DMS79 (cell line): ENCODE measurements around the gene TBC1D32.
"Not testable (repeated sequence)": the region's sequence is repeated elsewhere in the genome, so short reads cannot be mapped to it uniquely, and the experiment has no call there.

Experiments
- DNase-seq: peaks from one replicate; lab custom pipeline; 2025; lab: John Stamatoyannopoulos, UW

TBC1D32 gene, protein sequence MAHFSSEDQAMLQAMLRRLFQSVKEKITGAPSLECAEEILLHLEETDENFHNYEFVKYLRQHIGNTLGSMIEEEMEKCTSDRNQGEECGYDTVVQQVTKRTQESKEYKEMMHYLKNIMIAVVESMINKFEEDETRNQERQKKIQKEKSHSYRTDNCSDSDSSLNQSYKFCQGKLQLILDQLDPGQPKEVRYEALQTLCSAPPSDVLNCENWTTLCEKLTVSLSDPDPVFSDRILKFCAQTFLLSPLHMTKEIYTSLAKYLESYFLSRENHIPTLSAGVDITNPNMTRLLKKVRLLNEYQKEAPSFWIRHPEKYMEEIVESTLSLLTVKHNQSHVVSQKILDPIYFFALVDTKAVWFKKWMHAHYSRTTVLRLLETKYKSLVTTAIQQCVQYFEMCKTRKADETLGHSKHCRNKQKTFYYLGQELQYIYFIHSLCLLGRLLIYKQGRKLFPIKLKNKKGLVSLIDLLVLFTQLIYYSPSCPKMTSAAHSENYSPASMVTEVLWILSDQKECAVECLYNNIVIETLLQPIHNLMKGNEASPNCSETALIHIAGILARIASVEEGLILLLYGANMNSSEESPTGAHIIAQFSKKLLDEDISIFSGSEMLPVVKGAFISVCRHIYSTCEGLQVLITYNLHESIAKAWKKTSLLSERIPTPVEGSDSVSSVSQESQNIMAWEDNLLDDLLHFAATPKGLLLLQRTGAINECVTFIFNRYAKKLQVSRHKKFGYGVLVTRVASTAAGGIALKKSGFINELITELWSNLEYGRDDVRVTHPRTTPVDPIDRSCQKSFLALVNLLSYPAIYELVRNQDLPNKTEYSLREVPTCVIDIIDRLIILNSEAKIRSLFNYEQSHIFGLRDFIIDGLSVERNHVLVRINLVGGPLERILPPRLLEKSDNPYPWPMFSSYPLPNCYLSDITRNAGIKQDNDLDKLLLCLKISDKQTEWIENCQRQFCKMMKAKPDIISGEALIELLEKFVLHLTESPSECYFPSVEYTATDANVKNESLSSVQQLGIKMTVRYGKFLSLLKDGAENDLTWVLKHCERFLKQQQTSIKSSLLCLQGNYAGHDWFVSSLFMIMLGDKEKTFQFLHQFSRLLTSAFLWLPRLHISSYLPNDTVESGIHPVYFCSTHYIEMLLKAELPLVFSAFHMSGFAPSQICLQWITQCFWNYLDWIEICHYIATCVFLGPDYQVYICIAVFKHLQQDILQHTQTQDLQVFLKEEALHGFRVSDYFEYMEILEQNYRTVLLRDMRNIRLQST

DNA sequence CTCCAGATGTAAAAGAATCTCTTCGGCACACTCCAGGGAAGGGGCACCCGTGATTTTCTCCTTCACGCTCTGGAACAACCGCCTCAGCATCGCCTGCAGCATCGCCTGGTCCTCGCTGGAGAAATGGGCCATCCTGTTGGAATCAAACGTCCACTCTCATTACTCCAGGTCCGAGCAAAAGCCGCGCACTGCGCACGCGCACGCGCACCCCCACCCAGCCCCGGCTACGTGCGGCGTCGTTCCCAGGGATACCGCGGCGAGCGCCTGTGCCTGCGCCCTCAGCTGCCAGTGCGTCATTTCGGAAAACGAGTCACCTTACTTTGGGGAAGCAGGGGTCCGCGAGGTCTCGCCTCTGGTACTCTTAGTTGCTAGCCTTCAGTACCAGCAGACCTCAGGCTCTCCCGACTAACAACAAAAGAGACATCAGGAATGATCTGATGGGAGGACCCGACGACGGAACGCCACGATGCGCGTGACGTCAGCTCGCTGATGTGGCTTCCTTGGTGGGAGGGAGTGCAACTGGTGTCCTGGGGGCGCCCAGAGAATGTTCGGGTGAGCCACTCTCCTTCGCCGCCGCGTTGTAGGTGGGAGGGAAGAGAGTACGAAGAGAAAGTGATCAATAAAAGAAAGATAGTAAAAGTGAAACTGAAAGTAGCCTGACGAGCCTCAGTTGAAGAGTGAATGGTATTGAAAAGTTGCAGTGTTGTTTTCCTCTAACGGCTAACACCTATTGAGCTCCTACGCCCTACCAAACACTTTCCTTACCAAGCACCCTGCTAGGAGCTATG is at the start of gene TBC1D32:
TSS of gene TBC1D32 (minus strand) at position 182 of the 788 bp plus-strand sequence. CDS start at position 132, 50 bp downstream.
- DNase-seq = peak; percentile 90

DNA sequence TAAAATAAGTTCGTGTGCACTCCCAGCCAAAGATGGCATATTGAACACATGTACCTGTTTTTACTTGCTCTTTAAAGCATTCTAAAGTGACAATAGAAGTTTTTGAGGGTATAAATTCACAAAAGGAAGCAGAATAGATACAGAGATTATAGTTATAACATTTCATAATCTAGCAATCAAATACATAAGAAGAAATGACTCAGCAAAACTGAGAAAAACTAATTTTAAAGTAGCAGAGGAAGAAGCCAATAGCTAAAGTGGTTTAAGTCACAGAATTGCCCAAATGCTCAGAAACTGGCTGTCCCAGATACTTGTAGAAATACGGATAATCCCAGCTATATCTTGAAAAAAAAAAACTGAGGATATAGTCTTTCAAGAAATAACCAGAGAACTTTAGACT is 49.2 kb upstream of the TBC1D32 start:
- no peak for DNase-seq

DNA sequence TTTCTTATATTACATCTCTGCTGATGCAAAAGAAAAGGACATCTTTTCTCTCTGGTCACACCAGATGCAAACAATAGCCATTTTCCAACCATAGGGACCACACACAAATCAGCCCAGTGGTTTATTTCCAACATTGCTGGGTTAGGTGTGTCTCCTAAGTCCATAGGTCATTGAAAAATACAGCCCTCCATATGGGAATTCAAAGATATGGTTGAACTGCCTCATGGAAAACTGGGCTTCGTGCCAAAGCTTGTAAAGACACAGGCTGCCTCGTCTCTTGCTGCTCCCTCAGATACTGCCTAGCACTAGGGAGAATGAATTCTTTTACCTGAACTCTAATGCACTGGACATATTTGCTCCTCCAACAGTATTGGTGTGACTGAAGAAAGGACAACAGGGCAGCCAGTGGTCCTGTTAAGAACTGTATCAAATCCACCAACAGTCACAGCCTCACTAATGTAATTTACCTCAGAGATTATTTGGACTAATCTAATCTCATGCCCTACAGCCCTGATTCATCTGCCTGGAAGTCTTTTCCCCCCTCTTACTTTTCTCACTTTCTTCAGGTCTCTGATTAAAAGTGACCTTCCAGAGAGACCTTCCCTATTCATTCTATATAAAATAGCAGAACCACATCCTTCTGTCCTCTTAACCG is 48.3 kb upstream of the TBC1D32 start:
- no peak for DNase-seq

DNA sequence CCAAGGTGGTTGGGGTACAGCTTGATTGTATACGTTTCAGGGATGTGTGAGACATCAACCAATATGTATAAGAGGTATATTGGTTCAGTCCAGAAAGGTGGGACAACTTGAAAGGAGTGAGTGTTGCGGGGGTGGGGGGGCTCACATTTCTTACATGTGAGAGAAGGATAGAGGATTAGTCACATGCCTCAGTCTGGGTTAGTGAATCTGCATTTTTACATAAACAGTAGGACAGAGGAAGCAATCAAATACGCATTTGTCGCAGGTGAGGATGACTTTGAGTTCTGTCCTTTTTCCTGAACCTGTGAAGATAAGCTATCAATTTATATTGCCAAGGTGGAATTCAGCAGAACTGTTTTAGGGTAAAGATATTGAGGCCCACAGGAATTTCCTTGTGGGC is 42.1 kb upstream of the TBC1D32 start:
- no peak for DNase-seq

DNA sequence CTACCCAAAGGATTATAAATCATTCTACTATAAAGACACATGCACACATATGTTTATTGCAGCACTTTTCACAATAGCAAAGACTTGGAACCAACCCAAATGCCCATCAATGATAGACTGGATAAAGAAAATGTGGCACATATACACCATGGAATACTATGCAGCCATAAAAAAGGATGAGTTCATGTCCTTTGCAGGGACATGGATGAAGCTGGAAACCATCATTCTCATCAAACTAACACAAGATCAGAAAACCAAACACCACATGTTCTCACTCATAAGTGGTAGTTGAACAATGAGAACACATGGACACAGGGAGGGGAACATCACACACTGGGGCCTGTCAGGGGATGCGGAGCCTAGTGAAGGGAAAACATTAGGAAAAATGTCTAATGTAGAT is 39.9 kb upstream of the TBC1D32 start:
- not testable (repeated sequence) for DNase-seq

DNA sequence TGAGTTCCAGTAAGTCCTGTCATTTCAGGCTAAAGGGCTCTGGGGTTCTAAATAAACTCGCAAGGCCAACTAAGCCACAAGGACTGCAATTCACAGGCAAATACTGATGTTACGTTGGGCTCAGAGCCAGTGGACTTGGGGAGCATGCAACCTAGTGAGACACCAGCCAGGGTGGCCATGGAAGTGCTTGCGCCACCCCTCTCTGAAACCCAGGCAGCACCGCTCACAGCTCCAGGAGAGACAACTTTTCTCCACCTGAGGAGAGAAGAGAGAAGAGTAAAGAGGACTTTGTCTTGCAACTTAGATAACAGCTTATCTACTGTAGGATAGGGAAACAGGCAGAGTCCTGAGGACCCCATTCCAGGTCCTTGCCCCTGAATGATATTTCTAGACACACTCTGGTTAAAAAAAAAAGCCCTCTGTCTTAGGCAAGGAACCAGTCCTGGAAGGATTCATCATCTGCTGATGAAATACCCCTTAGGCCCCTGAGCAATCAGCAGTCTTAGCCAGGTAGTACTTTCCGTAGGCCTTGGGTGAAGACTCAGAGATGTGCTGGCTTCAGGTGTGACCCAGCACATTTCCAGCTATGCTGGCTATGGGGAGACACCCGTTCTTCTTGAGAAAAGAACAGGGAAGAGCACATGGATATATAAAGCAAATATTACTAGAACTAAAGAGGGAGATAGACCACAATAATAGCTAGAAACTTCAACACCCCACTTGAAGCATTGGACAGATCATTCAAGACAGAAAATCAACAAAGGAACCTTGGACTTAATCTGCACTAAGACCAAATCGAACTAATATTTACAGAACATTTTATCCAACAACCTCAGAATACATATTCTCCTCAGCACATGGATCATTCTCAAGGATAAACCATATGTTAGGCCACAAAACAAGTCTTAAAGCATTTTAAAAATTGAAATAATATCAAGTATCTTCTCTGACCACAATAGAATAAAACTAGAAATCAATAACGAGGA is 31.5 kb upstream of the TBC1D32 start:
- DNase-seq = no peak

DNA sequence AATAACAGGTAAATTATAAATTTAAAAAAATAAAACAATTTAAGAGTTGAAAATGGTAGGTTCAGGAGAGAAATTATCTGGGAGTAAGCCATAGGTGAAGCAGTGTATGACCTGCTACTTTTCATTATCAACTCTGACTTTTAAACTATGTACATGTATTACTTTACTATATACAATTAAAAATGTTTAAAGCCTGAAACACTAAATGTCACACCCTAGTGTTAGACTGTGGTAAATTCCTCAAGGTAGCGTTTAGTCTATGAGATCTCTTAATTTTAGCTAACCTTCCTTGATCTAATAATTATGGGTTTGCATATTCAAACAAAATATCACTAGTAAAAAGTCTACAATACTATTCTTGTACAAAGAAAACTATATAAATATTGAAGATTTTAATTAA is 22.3 kb upstream of the TBC1D32 start:
- DNase-seq = no peak

DNA sequence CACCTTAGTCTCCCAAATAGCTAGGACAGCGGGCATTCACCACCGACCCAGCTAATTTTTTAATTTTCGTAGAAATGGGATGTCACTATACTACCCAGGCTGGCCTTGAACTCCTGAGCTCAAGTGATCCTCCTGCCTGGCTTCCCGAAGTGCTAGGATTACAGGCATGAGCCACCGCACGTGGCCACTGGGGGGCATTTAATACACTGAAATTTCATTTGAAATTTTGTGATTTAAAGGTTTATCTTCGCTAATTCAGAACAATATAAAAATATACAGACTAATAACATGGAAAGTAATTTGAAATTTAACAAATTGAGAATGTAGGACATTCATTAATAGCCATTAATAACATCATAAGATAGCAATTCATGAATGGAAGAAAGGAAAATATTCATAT is 20.5 kb upstream of the TBC1D32 start:
- DNase-seq = no peak

DNA sequence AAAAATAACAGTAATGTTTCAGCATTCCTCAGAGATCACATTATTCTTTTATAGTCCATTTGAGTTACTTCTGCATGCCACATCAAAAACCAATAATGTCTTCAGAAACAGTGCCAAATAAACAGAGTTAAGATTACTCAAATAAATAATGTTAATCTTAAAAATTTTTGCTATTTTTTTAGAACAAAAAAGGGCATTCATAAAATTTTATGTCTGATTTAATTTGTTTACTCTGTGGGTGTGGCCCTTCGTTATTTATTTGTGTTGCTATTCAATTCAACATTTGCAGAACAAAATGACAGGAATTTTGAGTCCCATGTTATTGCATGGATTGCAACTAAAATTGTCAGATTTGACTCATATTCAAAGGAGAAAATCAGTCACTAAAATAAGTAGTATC is 18.7 kb upstream of the TBC1D32 start:
- DNase-seq = no peak

DNA sequence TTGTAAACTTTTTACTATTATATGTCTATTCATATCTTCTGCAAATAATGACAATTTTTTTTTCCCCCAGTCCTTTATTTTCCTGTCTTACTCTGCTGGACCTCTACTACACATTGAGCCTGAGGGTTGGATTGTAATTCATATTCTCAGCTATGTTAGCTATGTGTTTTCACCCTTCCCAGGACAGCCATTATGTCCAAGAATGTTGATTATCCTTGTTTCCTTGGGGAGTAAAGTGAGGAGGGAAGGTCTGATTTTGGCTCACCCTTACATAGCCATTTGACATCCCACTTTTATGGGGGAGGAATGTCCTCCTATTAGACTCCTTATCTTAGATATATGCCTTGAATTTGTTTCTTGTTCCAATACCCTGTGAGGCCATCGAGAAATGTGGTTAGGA is 17.6 kb upstream of the TBC1D32 start:
- no peak for DNase-seq

DNA sequence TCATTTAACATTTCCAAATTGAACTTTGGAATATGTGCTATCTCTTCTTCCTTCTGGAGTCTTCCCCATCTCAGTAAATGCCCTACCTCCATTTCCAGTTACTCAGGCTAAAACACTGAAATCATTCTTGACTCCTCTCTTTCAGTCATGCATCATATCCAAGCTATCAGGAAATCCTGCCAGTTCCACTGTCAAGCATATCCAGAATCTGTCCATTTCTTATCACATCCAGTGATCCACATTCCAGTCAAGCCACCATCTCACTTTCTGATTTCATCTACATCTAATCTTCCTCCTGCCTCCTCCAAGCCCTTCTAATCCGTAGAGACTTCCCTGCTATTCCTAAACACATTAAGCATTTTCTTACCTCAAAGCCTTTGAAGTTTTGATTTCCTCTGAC is 15.3 kb upstream of the TBC1D32 start:
- DNase-seq = no peak

DNA sequence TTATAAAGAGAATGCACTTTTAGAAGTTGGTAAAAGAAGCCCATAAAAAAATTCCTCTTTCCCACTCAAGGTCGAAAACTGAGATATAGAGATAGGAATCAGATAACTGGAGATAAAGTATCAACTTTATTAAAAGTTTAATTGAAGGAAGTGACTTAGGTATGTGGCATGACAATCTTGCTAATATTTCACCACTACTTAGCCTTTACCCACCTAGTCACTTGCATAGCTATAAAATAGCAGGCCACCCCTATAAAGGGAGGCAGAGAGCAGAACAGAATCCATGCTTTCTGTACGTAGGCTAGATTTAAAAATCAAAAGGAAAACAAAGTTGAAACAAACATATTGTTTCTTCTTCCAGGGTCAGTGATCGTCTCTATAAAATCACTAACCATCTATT is 13.2 kb upstream of the TBC1D32 start:
- DNase-seq = no peak

DNA sequence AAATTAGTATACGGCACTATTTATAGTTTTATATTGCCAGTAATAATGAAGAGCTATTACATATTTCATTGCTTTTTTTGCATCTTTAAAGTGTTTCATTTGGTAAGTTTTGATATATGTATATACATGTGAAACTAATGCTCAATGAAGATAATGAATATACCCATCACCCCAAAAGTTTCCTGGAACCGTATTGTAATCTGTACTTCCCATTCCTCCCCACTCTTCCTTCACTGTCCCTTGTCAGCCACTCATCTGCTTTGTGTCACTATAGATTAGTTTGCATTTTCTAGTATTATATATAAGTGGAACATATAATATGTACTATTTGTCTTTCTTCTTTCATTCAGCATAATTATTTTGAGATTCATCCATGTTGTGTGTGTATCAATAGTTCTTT is 10.3 kb upstream of the TBC1D32 start:
- DNase-seq = no peak

DNA sequence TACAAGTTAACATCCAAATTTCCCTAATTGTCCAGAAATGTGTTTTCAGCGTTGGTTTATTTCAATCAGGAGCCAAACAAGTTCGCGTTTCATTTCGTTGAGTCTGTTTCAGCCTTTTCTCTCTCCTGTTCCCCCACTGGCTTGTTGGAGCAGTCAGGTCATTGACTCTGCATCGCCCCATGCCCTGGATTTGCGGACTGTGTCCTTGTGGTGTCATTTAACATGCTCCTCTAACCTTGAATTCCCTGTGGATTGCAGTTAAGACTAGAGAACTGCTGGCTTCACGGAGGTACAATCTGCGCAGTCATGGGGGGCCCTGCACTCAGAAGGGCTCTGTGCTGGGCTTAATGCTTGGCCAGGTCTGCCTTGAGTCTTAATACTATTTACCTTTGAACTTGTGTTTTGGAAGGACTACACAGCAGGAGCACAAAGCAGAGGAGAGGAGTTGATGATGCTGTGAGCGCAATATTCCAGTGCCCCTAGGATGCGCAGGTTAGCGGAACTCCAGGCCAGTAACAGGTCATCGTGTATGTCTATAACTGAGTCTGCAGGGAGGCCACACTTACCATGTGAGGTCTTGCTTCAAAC is 5.5 kb upstream of the TBC1D32 start:
- DNase-seq = no peak

DNA sequence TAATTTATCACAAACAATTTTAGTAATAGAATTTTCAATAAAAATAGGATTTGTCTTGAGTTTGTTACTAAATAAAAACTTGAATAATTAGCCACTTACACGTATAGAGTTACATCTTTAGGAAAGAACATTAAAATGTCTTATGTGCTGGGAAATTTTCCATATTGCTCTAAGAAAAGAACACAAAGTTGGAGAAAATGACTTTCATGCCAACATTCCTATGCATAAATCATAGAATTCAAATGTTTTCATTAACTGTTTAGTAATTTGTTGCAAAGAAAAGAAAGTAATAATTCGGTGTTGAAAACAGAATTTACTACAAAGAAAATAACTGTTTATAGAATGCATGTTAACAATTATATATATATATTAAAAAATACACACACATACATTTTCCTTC is 4.7 kb upstream of the TBC1D32 start:
- no peak for DNase-seq

DNA sequence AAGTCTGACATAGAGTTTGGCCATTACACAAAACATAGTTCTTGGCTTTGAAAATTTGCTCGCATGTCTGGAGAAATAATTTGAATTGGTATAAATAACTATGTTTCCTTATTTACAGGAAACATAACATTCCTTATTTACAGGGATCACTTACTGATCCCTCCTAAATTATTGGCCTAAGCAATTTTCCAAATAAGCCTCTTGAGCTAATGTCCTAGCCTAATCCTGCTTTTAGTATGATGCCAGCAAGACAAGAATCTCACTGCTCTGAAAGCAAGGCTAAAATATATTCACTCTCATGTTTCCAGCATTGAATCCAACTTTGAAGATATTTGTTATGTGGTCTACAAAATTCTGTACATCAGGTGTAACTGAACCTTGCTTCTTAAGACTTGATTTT is 4.1 kb upstream of the TBC1D32 start:
- no peak for DNase-seq

DNA sequence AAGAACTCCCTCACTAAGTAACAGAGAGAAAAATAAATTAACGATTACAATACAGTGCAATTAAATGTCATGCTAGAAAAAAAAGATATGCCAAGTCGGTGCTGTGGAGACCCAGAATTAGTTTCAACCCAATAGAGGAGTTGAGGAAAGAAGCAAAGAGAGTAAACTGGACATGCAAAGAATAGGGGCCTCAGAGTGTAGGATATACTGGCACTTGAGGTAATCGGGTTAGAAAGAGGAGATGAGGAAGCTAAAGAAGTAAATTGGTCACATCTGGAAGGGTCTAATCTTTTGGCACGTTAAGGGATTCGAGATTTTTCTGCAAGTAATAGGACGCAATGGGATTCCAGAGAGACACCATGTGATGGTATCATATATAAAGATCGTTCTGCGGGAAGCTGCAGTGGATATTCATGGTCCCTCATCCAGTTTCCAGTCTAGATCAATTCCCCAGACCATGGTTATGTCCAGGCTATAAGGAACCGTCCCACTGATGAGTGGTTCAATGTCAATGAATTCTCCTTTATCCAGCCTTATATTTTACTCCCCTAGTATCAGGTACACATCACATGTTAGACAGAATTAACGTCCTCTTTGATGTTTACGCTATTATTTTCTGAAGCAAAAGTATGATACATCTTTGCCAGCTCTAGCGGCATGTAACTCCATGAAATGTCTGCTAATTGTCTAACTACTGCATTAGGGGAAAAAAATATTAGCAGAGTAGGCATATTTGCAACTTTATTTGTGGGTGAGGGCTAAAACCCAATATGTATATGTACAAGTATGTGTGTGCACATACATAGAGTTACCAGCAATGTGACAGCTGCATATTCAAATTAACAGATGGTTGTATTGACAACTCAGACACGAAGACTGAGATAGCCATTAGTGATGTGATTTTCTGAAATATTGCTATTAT is 1.1 kb upstream of the TBC1D32 start:
- no peak for DNase-seq

DNA sequence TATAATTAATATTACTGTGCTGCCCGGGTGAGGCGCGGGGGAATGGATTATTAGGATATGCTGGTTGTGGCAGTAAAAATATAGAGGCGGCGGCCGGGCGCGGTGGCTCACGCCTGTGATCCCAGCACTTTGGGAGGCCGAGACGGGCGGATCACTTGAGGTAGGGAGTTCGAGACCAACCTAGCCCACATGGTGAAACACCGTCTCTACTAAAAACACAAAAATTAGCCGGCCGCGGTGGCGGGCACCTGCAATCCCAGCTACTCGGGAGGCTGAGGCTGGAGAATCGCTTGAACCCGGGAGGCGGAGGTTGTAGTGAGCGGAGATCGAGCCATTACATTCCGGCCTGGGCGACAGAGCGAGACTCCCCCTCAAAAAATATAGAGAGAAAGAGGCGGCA is 586 bp downstream of the TBC1D32 start:
- DNase-seq = not testable (repeated sequence)
